22Rv1 (cell line): ENCODE measurements around the gene GUCY2C.

Experiments
- H3K27ac ChIP-seq: fragments of 450-650 bp; 2 replicates; pipeline ENCODE4 v1.5.1; 2017
- CTCF ChIP-seq: fragments of 450-650 bp; IDR thresholded peaks from 2 replicates; pipeline ENCODE4 v1.5.1; 2017; ENCODE audit warnings: mild to moderate bottlenecking
- ZFX ChIP-seq: fragments of 450-650 bp; IDR thresholded peaks from 2 replicates; pipeline ENCODE4 v1.6.1; 2017; ENCODE audit warnings: antibody characterized with exemption, borderline replicate concordance

GUCY2C gene

GRCh38 chr12:14588571-14588970, 107.8 kb downstream of the GUCY2C start:
- H3K27ac ChIP-seq: no peak overlapping the region
- no peak for TF ChIP-seq ZFX
- TF ChIP-seq CTCF: no peak

- no peak for TF ChIP-seq ZFX
- TF ChIP-seq CTCF: no peak
- H3K27ac ChIP-seq: no peak overlapping the region
Observed at GRCh38 chr12:14578646-14579045, 117.8 kb downstream of the GUCY2C start.

- TF ChIP-seq CTCF (no peak), ZFX (no peak)
- no peak overlapping the region for H3K27ac ChIP-seq
Observed at GRCh38 chr12:14577344-14577743, 119.1 kb downstream of the GUCY2C start.

- TF ChIP-seq CTCF: no peak
- no peak for TF ChIP-seq ZFX
- H3K27ac ChIP-seq: no peak overlapping the region
Observed at GRCh38 chr12:14576896-14577295, 119.5 kb downstream of the GUCY2C start.

GRCh38 chr12:14575585-14575984, 120.8 kb downstream of the GUCY2C start:
- TF ChIP-seq CTCF (no peak), ZFX (no peak)
- H3K27ac ChIP-seq: no peak overlapping the region

GRCh38 chr12:14573118-14573517, 123.3 kb downstream of the GUCY2C start:
- TF ChIP-seq ZFX: no peak
- TF ChIP-seq CTCF: no peak
- H3K27ac ChIP-seq: no peak overlapping the region

- H3K27ac ChIP-seq: no peak overlapping the region
- TF ChIP-seq ZFX (no peak), CTCF (0 out of 2 replicates have a peak, but pooled peaks have one; percentile 4)
Observed at GRCh38 chr12:14572401-14572800, 124.0 kb downstream of the GUCY2C start.
